GM12878 (cell line): ENCODE data around the gene ITGBL1. TPM values are rescaled to one million over a fixed set of nuclear protein-coding genes. Genes with fewer than 3 reads are reported as not detected.

Experiments used
- ATAC-seq: fragments of 200-7000 bp; cut with Tn5 transposase; 3 replicates; pipeline ENCODE4 v1.9.1; 2020; ENCODE audit warnings: mild to moderate bottlenecking, moderate library complexity
- BruUV-seq: library from RNA; stranded (reverse); fragments of 400-500 nt; replicated peaks from 2 replicates; lab custom pipeline; 2021; lab: Mats Ljungman, UMichigan
- CTCF ChIA-PET: fragments of 300-600 bp; sonication (Branson Sonifier 250); formaldehyde crosslinking; extraction: SDS; loops from one replicate; lab custom pipeline; 2021; ENCODE audit warnings: inconsistent platforms; lab: Yijun Ruan, JAX
- POLR2A ChIA-PET: fragments of 350-600 bp; formaldehyde crosslinking; extraction: SDS; loops from one replicate; lab custom pipeline; 2021; ENCODE audit warnings: inconsistent platforms; lab: Charles Lee
- RAD21 ChIA-PET: fragments of 300-600 bp; sonication (Branson Sonifier 250); formaldehyde crosslinking; loops from one replicate; lab custom pipeline; 2023; ENCODE audit warnings: antibody characterized with exemption; ENCODE audit not compliant: unreplicated experiment; lab: Charles Lee
- SMC1A ChIA-PET: fragments of 300-600 bp; sonication (Branson Sonifier 250); formaldehyde crosslinking; loops from one replicate; lab custom pipeline; 2023; ENCODE audit not compliant: unreplicated experiment, uncharacterized antibody; lab: Charles Lee
- DNase-seq: peaks from one replicate; pipeline ENCODE4 v3.0.0-alpha.2; 2011; ENCODE audit warnings: low read depth, low spot score
- FAIRE-seq: peaks from 3 replicates; lab custom pipeline; 2011; peaks lifted over from hg19 to GRCh38; lab: Jason Lieb, UNC
- H2AFZ ChIP-seq: 2 replicates; pipeline ENCODE4 v1.6.0; 2011; ENCODE audit warnings: low read depth, low read length, control low read depth; ENCODE audit not compliant: control insufficient read depth
- H3K27ac ChIP-seq: 2 replicates; pipeline ENCODE4 v1.5.1; 2011; ENCODE audit warnings: control low read depth; ENCODE audit not compliant: control insufficient read depth, insufficient read depth
- H3K27me3 ChIP-seq, 2 experiments: replicated peaks in 1 of 2; 2 replicates each; pipeline versions ENCODE4 v1.6.0 to v1.6.1; 2011; ENCODE audit warnings: low read length in 1 of 2; ENCODE audit not compliant: control insufficient read depth in 2 of 2, insufficient read depth in 2 of 2
- H3K36me3 ChIP-seq, 2 experiments: 2 replicates each; pipeline ENCODE4 v1.5.1; 2011; ENCODE audit warnings: low read length in 1 of 2; ENCODE audit not compliant: control insufficient read depth in 2 of 2, insufficient read depth in 2 of 2
- H3K4me1 ChIP-seq: 2 replicates; pipeline ENCODE4 v1.6.1; 2011; ENCODE audit warnings: mild to moderate bottlenecking, low read length, moderate library complexity, mixed read lengths; ENCODE audit not compliant: control insufficient read depth, insufficient read depth
- H3K4me2 ChIP-seq: 2 replicates; pipeline ENCODE4 v1.6.0; 2011; ENCODE audit warnings: control low read depth; ENCODE audit not compliant: control insufficient read depth, insufficient read depth
- H3K4me3 ChIP-seq: fragments of 200-600 bp; sonication (generic); 2 replicates; pipeline ENCODE4 v1.5.1; 2016
- H3K79me2 ChIP-seq: 2 replicates; pipeline ENCODE4 v1.6.0; 2011; ENCODE audit warnings: low read length; ENCODE audit not compliant: control insufficient read depth, insufficient read depth
- H3K9ac ChIP-seq: 2 replicates; pipeline ENCODE4 v1.8.0; 2011; ENCODE audit warnings: low read length, control low read depth, mixed read lengths; ENCODE audit not compliant: control insufficient read depth, insufficient read depth
- H3K9me3 ChIP-seq: replicated peaks from 3 replicates; pipeline ENCODE4 v1.5.1; 2011; ENCODE audit warnings: mild to moderate bottlenecking, low read length; ENCODE audit not compliant: control insufficient read depth, insufficient read depth
- H4K20me1 ChIP-seq: 2 replicates; pipeline ENCODE4 v1.6.0; 2011; ENCODE audit not compliant: control insufficient read depth, insufficient read depth
- CBX3 ChIP-seq: fragments of 200-600 bp; sonication (generic); IDR thresholded peaks from 2 replicates; pipeline ENCODE4 v1.6.1; 2016; ENCODE audit warnings: low read depth, borderline replicate concordance
- CHD1 ChIP-seq: IDR thresholded peaks from 2 replicates; pipeline ENCODE4 v1.6.1; 2012; ENCODE audit warnings: low read depth, low read length, improper control_type of control experiment
- CREB1 ChIP-seq: IDR thresholded peaks from 2 replicates; pipeline ENCODE4 v1.6.1; 2012; ENCODE audit warnings: low read depth, mild to moderate bottlenecking, inconsistent platforms
- CREM ChIP-seq: IDR thresholded peaks from 2 replicates; pipeline ENCODE4 v1.6.1; 2014; ENCODE audit warnings: antibody characterized with exemption, low read depth
- CUX1 ChIP-seq: IDR thresholded peaks from 2 replicates; pipeline ENCODE4 v1.6.1; 2012; ENCODE audit warnings: improper control_type of control experiment, low read depth, low read length; ENCODE audit not compliant: insufficient replicate concordance
- FOS ChIP-seq: IDR thresholded peaks from 3 replicates; pipeline ENCODE4 v1.6.1; 2011; ENCODE audit warnings: borderline replicate concordance; ENCODE audit not compliant: insufficient read length; ENCODE audit errors: extremely low read depth
- PBX3 ChIP-seq: IDR thresholded peaks from 2 replicates; pipeline ENCODE4 v1.6.1; 2011; ENCODE audit warnings: mild to moderate bottlenecking, low read depth, low read length, moderate library complexity; ENCODE audit not compliant: insufficient replicate concordance
- RELA ChIP-seq: fragments of 450-650 bp; IDR thresholded peaks from 2 replicates; pipeline ENCODE4 v1.8.0; 2014; ENCODE audit warnings: borderline replicate concordance; ENCODE audit not compliant: partially characterized antibody
- SUPT20H ChIP-seq: IDR thresholded peaks from 2 replicates; pipeline ENCODE4 v1.6.1; 2011; ENCODE audit warnings: low read depth, mild to moderate bottlenecking, low read length, moderate library complexity, borderline replicate concordance; ENCODE audit not compliant: control insufficient read depth
- SUZ12 ChIP-seq: fragments of 200-600 bp; sonication (generic); IDR thresholded peaks from one replicate; pipeline ENCODE4 v1.6.1; 2018; ENCODE audit warnings: antibody characterized with exemption, mild to moderate bottlenecking; ENCODE audit not compliant: unreplicated experiment
- ZBTB4 ChIP-seq: fragments of 450-650 bp; formaldehyde crosslinking; IDR thresholded peaks from 2 replicates; pipeline ENCODE4 v1.4.0; 2022; ENCODE audit warnings: mild to moderate bottlenecking, moderate library complexity
- ZNF24 ChIP-seq: fragments of 450-650 bp; IDR thresholded peaks from 2 replicates; pipeline ENCODE4 v1.6.1; 2017; ENCODE audit warnings: antibody characterized with exemption, mild to moderate bottlenecking
- WGBS: methylation state at CpG from one replicate; pipeline ENCODE4 v1.1.6; 2016; ENCODE audit warnings: low lambda C conversion rate; ENCODE audit not compliant: insufficient replicate concordance, insufficient coverage; ENCODE audit errors: missing lambda C conversion rate; 5-methylcytosine and 5-hydroxymethylcytosine counted together
- in situ Hi-C: fragments of 300-500 bp; cut with MboI; formaldehyde crosslinking; loops from 9 replicates; pipeline ENCODE4 v1.14.3; 2018; ENCODE audit warnings: mixed read lengths
- intact Hi-C: fragments of 100-400 bp; cut with micrococcal nuclease; formaldehyde crosslinking; loops from one replicate; pipeline ENCODE4 v1.14.2; 2022; ENCODE audit not compliant: unreplicated experiment
- polyA plus RNA-seq, 11 experiments: library from polyadenylated mRNA; depleted of rRNA in 4 of 11; unstranded in 6 of 11; stranded (reverse) in 5 of 11; fragments of >200 nt; fragmentation: Nextera tagmentation in 4 of 11; fragmentation: Illumina TruSeq in 1 of 11; extraction: Ambion mirVana in 4 of 11; extraction: Trizol in 1 of 11; gene quantifications; 1 replicate in 1 of 11; 2 replicates in 10 of 11; pipeline versions ENCODE4 v1.2.1 to v1.2.3, GENCODE V29; 2011 to 2016; ENCODE audit warnings: inconsistent platforms in 2 of 11, missing spikeins in 2 of 11, low read depth in 1 of 11
- total RNA-seq, 4 experiments: library from RNA; depleted of rRNA in 3 of 4; stranded (reverse); fragments of >200 nt in 3 of 4; fragmentation: Illumina TruSeq in 1 of 4; extraction: Trizol in 1 of 4; gene quantifications; 2 replicates each; pipeline versions ENCODE4 v1.2.1 to v1.2.3, GENCODE V29; 2013 to 2021

ITGBL1 gene
- total and polyA plus RNA-seq, 10 of the 15 experiments (the other 5 are each of a cell fraction or from before 2014, with no cell fraction given): 0.17 to 2.8 (median 0.28) TPM; not detected in 3

GRCh38 chr13:101624210-101624922 is 171.9 kb downstream of the ITGBL1 start:
- BruUV-seq: no TSS peak
- intact Hi-C loops (no loop called here), in situ Hi-C loops (no loop called here)
- Histone ChIP-seq H3K27ac (peak overlapping the region; percentile 13; the same call in 1 of the 2 replicates), H3K9ac (no peak overlapping the region), H3K4me1 (peaks cover 31% of the 10 kb centered on the region), H3K4me2 (peak overlapping the region; percentile 51), H3K79me2 (no peaks in the 10 kb centered on the region), H3K4me3 (0 out of 2 replicates have a peak overlapping the region, but pooled peaks have one; percentile 44), H3K27me3 (0 out of 4 replicates have a peak, but pooled peaks cover 0 to 2% of the 10 kb centered on the region in 2 experiments), H2AFZ (peak overlapping the region; percentile 42), H4K20me1 (no peaks in the 10 kb centered on the region), H3K36me3 (no peaks in the 10 kb centered on the region), H3K9me3 (no peaks in the 10 kb centered on the region)
- CTCF ChIA-PET: no interaction called here
- RAD21 ChIA-PET: interaction anchor here (1.0 kb wide), 1 partner anchor 56 kb away, joined by 3 read pairs; no protein-coding TSS in a partner anchor
- whole genome bisulfite sequencing: 39% methylated on average over 8 of the region's 8 CpGs
- SMC1A ChIA-PET: interaction anchor here (0.8 to 1.6 kb wide), 6 partner anchors 34 to 120 kb away, joined by 3 to 6 read pairs (median 3); no protein-coding TSS in a partner anchor
- ATAC-seq (peak; percentile 5; the same call in 1 of the 3 replicates), FAIRE-seq (no peak), DNase-seq (no peak)
- POLR2A ChIA-PET: interaction anchor here (1.1 kb wide), 1 partner anchor 45 kb away, joined by 5 read pairs; no protein-coding TSS in a partner anchor
- TF ChIP-seq FOS (no peak), SUPT20H (no peak), SUZ12 (no peak), CUX1 (no peak), CBX3 (no peak), CHD1 (no peak), ZNF24 (no peak), CREM (no peak), ZBTB4 (no peak), PBX3 (no peak), CREB1 (no peak), RELA (no peak)
